ENCODE measurements around the gene EIPR1.

DNA sequence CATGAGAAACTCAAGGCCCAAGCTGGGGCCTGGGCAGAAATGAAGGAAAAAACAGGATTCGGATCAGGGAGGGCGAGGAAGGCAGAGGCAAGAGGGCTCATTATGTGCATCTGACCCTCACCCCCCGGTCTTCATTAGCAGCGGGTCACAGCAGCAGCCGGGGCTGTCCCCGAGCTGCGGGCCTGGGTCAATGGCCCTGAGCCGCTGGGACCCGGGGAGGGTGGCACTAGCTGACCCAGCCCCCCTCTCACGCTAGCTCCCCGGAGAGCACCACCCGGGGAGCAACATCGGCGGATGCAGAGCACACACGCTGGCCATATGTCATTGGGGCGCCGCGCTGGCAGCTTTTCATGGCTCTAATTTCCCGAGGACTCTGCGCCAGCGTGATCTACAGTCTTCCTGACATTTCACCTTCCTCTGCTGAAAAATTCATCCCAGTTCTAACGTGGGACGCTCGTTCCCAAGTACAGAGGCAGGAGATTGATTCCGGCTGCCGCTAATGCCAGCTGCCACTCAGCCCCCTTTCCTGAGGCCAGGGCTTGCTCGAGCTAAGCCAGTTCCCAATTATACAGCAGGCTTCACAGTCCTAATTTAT, 63.7 kb downstream of the EIPR1 start:
- TF ChIP-seq POLR2AphosphoS5 (IDR thresholded peaks at IDR 0.05; ENCODE audit: insufficient read depth, low read depth, low read length) (no peak), EZH2 (IDR thresholded peaks at IDR 0.05; ENCODE audit: borderline replicate concordance, low read depth, low read length, severe bottlenecking) (no peak), POLR2A (IDR thresholded peaks at IDR 0.05; ENCODE audit: low read depth, low read length) (no peak)
- TF ChIP-seq, protein P1, sequence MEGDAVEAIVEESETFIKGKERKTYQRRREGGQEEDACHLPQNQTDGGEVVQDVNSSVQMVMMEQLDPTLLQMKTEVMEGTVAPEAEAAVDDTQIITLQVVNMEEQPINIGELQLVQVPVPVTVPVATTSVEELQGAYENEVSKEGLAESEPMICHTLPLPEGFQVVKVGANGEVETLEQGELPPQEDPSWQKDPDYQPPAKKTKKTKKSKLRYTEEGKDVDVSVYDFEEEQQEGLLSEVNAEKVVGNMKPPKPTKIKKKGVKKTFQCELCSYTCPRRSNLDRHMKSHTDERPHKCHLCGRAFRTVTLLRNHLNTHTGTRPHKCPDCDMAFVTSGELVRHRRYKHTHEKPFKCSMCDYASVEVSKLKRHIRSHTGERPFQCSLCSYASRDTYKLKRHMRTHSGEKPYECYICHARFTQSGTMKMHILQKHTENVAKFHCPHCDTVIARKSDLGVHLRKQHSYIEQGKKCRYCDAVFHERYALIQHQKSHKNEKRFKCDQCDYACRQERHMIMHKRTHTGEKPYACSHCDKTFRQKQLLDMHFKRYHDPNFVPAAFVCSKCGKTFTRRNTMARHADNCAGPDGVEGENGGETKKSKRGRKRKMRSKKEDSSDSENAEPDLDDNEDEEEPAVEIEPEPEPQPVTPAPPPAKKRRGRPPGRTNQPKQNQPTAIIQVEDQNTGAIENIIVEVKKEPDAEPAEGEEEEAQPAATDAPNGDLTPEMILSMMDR (IDR thresholded peaks at IDR 0.05; ENCODE audit: extremely low read depth in 1 of 2, insufficient read depth in 1 of 2, low read depth in 1 of 2, low read length in 2 of 2): no peak
- TF ChIP-seq, protein P2, sequence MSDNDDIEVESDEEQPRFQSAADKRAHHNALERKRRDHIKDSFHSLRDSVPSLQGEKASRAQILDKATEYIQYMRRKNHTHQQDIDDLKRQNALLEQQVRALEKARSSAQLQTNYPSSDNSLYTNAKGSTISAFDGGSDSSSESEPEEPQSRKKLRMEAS (IDR thresholded peaks at IDR 0.05; ENCODE audit: insufficient read depth, insufficient read length): no peak
